ENCODE results near the gene PHACTR3. TPM values are rescaled to one million over a fixed set of nuclear protein-coding genes. Genes with fewer than 3 reads are reported as not detected.

The PHACTR3 gene
- total and polyA plus RNA-seq, 2 experiments from 2014 or later, result 0.45 to 0.61 TPM

DNA sequence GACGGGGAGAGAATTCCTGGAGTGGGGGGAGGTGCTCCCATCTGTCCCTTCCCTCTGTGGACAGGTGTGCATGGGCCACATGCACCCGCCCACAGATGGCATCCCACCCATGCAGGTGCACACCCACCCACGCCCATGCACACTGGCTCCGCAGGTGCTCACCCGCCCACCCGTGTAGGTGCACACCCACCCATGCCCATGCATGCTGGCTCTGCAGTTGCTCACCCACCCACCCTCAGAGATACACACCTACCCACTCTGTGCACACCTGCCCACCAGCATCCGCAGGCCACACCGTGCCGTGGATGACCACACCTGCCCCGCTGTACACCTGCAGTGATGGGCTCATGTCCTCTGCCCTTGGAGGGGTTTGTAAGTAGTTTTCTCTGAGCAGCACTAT lies 132.0 kb downstream of the PHACTR3 start:
- no peaks in the 10 kb centered on the region for H3K4me1 Mint-ChIP-seq

More for the DNA sequence above, 132.0 kb downstream of the PHACTR3 start:
- Histone ChIP-seq H3K4me1 (ENCODE audit: insufficient read depth) (no peaks in the 10 kb centered on the region), H4K20me1 (replicated peaks; ENCODE audit: insufficient read depth) (no peaks in the 10 kb centered on the region), H2AFZ (no peak overlapping the region), H3K27ac (ENCODE audit: low read depth) (no peak overlapping the region), H3K4me3 (no peak overlapping the region), H3K36me3 (ENCODE audit: insufficient read depth) (no peaks in the 10 kb centered on the region), H3K79me2 (replicated peaks; ENCODE audit: insufficient read depth) (no peaks in the 10 kb centered on the region), H3K4me2 (no peak overlapping the region), H3K9me2 (ENCODE audit: insufficient read depth) (no peaks in the 10 kb centered on the region), H3K27me3 (ENCODE audit: insufficient read depth) (peaks cover 4% of the 10 kb centered on the region; the same call in 1 of the 2 replicates), H3F3A (replicated peaks; ENCODE audit: low read depth) (no peaks in the 10 kb centered on the region)
- Mint-ChIP-seq H3K36me3 (ENCODE audit: low read depth) (no peaks in the 10 kb centered on the region), H3K9me3 (no peaks in the 10 kb centered on the region; the same call in 2 of the 3 replicates), H3K27ac (no peak overlapping the region), H3K4me3 (no peak overlapping the region), H3K27me3 (ENCODE audit: insufficient read depth, low read depth, poor library complexity) (peaks cover 14% of the 10 kb centered on the region)
- TF ChIP-seq ZNF114 (CRISPR knock-in tag; IDR thresholded peaks at IDR 0.05) (no peak), EZH2phosphoT487 (IDR thresholded peaks at IDR 0.05; ENCODE audit: unreplicated experiment) (no peak), ZNF331 (CRISPR knock-in tag; IDR thresholded peaks at IDR 0.05; ENCODE audit: low read depth) (no peak), CREB1 (CRISPR knock-in tag; IDR thresholded peaks at IDR 0.05; ENCODE audit: low read depth) (no peak), ZNF462 (CRISPR knock-in tag; IDR thresholded peaks at IDR 0.05) (no peak), CTCF (conservative IDR thresholded peaks at IDR 0.05; ENCODE audit: low read depth in 2 of 2) (no peak), JUNB (IDR thresholded peaks at IDR 0.05; ENCODE audit: unreplicated experiment) (no peak), EZH2 (IDR thresholded peaks at IDR 0.05; ENCODE audit: low read depth, unreplicated experiment) (no peak), POLR2AphosphoS5 (IDR thresholded peaks at IDR 0.05; ENCODE audit: low read depth) (no peak), NANOG (IDR thresholded peaks at IDR 0.05; ENCODE audit: borderline replicate concordance) (no peak), STAT1 (IDR thresholded peaks at IDR 0.05; ENCODE audit: unreplicated experiment) (no peak)
- TF ChIP-seq, protein P1, sequence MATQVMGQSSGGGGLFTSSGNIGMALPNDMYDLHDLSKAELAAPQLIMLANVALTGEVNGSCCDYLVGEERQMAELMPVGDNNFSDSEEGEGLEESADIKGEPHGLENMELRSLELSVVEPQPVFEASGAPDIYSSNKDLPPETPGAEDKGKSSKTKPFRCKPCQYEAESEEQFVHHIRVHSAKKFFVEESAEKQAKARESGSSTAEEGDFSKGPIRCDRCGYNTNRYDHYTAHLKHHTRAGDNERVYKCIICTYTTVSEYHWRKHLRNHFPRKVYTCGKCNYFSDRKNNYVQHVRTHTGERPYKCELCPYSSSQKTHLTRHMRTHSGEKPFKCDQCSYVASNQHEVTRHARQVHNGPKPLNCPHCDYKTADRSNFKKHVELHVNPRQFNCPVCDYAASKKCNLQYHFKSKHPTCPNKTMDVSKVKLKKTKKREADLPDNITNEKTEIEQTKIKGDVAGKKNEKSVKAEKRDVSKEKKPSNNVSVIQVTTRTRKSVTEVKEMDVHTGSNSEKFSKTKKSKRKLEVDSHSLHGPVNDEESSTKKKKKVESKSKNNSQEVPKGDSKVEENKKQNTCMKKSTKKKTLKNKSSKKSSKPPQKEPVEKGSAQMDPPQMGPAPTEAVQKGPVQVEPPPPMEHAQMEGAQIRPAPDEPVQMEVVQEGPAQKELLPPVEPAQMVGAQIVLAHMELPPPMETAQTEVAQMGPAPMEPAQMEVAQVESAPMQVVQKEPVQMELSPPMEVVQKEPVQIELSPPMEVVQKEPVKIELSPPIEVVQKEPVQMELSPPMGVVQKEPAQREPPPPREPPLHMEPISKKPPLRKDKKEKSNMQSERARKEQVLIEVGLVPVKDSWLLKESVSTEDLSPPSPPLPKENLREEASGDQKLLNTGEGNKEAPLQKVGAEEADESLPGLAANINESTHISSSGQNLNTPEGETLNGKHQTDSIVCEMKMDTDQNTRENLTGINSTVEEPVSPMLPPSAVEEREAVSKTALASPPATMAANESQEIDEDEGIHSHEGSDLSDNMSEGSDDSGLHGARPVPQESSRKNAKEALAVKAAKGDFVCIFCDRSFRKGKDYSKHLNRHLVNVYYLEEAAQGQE (IDR thresholded peaks at IDR 0.05; ENCODE audit: unreplicated experiment), result no peak
- TF ChIP-seq, protein P2, sequence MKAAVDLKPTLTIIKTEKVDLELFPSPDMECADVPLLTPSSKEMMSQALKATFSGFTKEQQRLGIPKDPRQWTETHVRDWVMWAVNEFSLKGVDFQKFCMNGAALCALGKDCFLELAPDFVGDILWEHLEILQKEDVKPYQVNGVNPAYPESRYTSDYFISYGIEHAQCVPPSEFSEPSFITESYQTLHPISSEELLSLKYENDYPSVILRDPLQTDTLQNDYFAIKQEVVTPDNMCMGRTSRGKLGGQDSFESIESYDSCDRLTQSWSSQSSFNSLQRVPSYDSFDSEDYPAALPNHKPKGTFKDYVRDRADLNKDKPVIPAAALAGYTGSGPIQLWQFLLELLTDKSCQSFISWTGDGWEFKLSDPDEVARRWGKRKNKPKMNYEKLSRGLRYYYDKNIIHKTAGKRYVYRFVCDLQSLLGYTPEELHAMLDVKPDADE (IDR thresholded peaks at IDR 0.05), result no peak
- no peak for ATAC-seq
- no peak for DNase-seq (ENCODE audit: low spot score)
